PC-9 (cell line): ENCODE results near the gene L3MBTL3. TPM values are rescaled to one million over a fixed set of nuclear protein-coding genes. Genes with fewer than 3 reads are reported as not detected.
A peak's percentile ranks its signal among the peaks of the same experiment; 100 is the strongest.

Experiments used
- BruUV-seq: library from RNA; stranded (reverse); fragments of 400-500 nt; replicated peaks from 2 replicates; lab custom pipeline; 2021; lab: Mats Ljungman, UMichigan
- CTCF ChIA-PET: fragments of 300-600 bp; sonication (Branson Sonifier 250); formaldehyde crosslinking; loops from one replicate; lab custom pipeline; 2022; ENCODE audit warnings: antibody characterized with exemption; lab: Charles Lee
- POLR2A ChIA-PET: fragments of 300-600 bp; sonication (Branson Sonifier 250); formaldehyde crosslinking; loops from one replicate; lab custom pipeline; 2022; ENCODE audit warnings: antibody characterized with exemption; ENCODE audit not compliant: unreplicated experiment; lab: Charles Lee
- DNase-seq, 2 experiments: peaks; one replicate each; pipeline versions ENCODE4 v3.0.0 to v3.0.0-alpha.2; 2015 to 2022; ENCODE audit warnings: mixed read lengths in 1 of 2
- H2AFZ ChIP-seq: fragments of 200-600 bp; sonication (generic); 2 replicates; pipeline ENCODE4 v1.8.1; 2017; ENCODE audit warnings: antibody characterized with exemption
- H3F3A ChIP-seq: fragments of 200-600 bp; sonication (generic); 2 replicates; pipeline ENCODE4 v1.8.1; 2017; ENCODE audit warnings: antibody characterized with exemption, mild to moderate bottlenecking, low read depth; ENCODE audit not compliant: insufficient read depth
- H3K27ac ChIP-seq: fragments of 200-600 bp; sonication (generic); 2 replicates; pipeline ENCODE4 v1.6.1; 2016; ENCODE audit warnings: mixed run types
- H3K27me3 ChIP-seq: fragments of 200-600 bp; sonication (generic); 2 replicates; pipeline ENCODE4 v1.6.1; 2016; ENCODE audit warnings: low read depth, mixed run types; ENCODE audit not compliant: insufficient read depth
- H3K36me3 ChIP-seq: fragments of 200-600 bp; sonication (generic); 2 replicates; pipeline ENCODE4 v1.6.1; 2016; ENCODE audit warnings: low read depth, mixed run types
- H3K4me1 ChIP-seq: fragments of 200-600 bp; sonication (generic); replicated peaks from 2 replicates; pipeline ENCODE4 v1.6.1; 2016; ENCODE audit warnings: mixed run types; ENCODE audit not compliant: insufficient read depth
- H3K4me2 ChIP-seq: fragments of 200-600 bp; sonication (generic); 2 replicates; pipeline ENCODE4 v1.6.1; 2017; ENCODE audit warnings: mixed run types
- H3K4me3 ChIP-seq: fragments of 200-600 bp; sonication (generic); 2 replicates; pipeline ENCODE4 v1.6.1; 2016; ENCODE audit warnings: mixed run types
- H3K79me2 ChIP-seq: fragments of 200-600 bp; sonication (generic); 2 replicates; pipeline ENCODE4 v1.6.1; 2017; ENCODE audit warnings: low read depth, mixed run types
- H3K9me2 ChIP-seq: fragments of 200-600 bp; sonication (generic); 2 replicates; pipeline ENCODE4 v1.8.1; 2017; ENCODE audit warnings: mild to moderate bottlenecking; ENCODE audit not compliant: insufficient read depth
- H3K9me3 ChIP-seq: fragments of 200-600 bp; sonication (generic); 2 replicates; pipeline ENCODE4 v1.8.1; 2016; ENCODE audit warnings: low read depth; ENCODE audit not compliant: insufficient read depth
- H4K20me1 ChIP-seq: fragments of 200-600 bp; sonication (generic); 2 replicates; pipeline ENCODE4 v1.8.1; 2017; ENCODE audit not compliant: insufficient read depth
- EZH2 ChIP-seq: fragments of 200-600 bp; sonication (generic); IDR thresholded peaks from 2 replicates; pipeline ENCODE4 v1.8.0; 2017; ENCODE audit warnings: antibody characterized with exemption, low read depth
- intact Hi-C: fragments of 100-400 bp; cut with micrococcal nuclease; formaldehyde crosslinking; loops from one replicate; pipeline ENCODE4 v1.10.0; 2022; ENCODE audit not compliant: unreplicated experiment
- total RNA-seq: library from RNA; stranded (reverse); gene quantifications from 2 replicates; pipeline ENCODE4 v1.2.3, GENCODE V29; 2021
- TF ChIP-seq, protein P1 (sequence below): fragments of 200-600 bp; sonication (generic); conservative IDR thresholded peaks from 2 replicates; pipeline ENCODE4 v1.6.1; 2017; ENCODE audit warnings: mixed run types, antibody characterized with exemption, mild to moderate bottlenecking, moderate library complexity

The L3MBTL3 gene
- total RNA-seq, 1 experiment from 2014 or later, result 6.1 TPM

- no peaks in the 10 kb centered on the region for H4K20me1 ChIP-seq
- intact Hi-C loops, result no loop called here
- H3K36me3 ChIP-seq, result no peaks in the 10 kb centered on the region
- POLR2A ChIA-PET, result no interaction called here
- H3K9me2 ChIP-seq, result no peaks in the 10 kb centered on the region
- TF ChIP-seq, protein P1, sequence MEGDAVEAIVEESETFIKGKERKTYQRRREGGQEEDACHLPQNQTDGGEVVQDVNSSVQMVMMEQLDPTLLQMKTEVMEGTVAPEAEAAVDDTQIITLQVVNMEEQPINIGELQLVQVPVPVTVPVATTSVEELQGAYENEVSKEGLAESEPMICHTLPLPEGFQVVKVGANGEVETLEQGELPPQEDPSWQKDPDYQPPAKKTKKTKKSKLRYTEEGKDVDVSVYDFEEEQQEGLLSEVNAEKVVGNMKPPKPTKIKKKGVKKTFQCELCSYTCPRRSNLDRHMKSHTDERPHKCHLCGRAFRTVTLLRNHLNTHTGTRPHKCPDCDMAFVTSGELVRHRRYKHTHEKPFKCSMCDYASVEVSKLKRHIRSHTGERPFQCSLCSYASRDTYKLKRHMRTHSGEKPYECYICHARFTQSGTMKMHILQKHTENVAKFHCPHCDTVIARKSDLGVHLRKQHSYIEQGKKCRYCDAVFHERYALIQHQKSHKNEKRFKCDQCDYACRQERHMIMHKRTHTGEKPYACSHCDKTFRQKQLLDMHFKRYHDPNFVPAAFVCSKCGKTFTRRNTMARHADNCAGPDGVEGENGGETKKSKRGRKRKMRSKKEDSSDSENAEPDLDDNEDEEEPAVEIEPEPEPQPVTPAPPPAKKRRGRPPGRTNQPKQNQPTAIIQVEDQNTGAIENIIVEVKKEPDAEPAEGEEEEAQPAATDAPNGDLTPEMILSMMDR, result no peak
- TF ChIP-seq EZH2, result no peak
- no peaks in the 10 kb centered on the region for H3K9me3 ChIP-seq
- no peaks in the 10 kb centered on the region for H3F3A ChIP-seq
- no peaks in the 10 kb centered on the region for H3K79me2 ChIP-seq
- no peak overlapping the region for H3K4me2 ChIP-seq
- CTCF ChIA-PET, result no interaction called here
- no peaks in the 10 kb centered on the region for H3K4me1 ChIP-seq
- no peak for DNase-seq
- no peak overlapping the region for H3K27ac ChIP-seq
- H2AFZ ChIP-seq, result no peak overlapping the region
- no peak overlapping the region for H3K4me3 ChIP-seq
- no TSS peak for BruUV-seq
- no peaks in the 10 kb centered on the region for H3K27me3 ChIP-seq
Measured at GRCh38 chr6:130010387-130010786, 8.0 kb upstream of the L3MBTL3 start.

DNA sequence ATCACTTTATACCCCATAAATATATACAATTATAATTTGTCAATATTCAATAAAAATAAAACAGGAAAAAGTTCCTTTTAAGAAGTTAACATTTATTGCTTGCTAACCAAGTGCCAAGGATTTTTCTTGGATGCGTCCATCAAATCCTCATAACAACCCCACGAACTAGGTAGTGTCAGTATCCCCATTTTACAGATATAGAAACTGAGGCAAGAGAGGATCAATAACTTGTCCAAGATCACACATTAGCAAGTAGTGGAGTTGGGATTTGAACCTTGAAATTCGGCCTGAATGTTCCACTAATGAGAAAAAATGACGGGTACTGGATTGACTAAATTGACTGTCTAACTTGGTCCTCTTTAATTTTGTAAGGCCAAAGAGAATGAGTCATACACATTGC lies 5.7 kb upstream of the L3MBTL3 start:
- Histone ChIP-seq H3K4me1 (no peaks in the 10 kb centered on the region), H3F3A (no peaks in the 10 kb centered on the region), H3K36me3 (no peaks in the 10 kb centered on the region), H3K27me3 (no peaks in the 10 kb centered on the region), H3K4me3 (no peak overlapping the region), H3K9me3 (no peaks in the 10 kb centered on the region), H2AFZ (no peak overlapping the region), H3K27ac (no peak overlapping the region), H3K9me2 (no peaks in the 10 kb centered on the region), H3K4me2 (no peak overlapping the region), H3K79me2 (no peaks in the 10 kb centered on the region), H4K20me1 (no peaks in the 10 kb centered on the region)
- ChIA-PET CTCF (no interaction called here), POLR2A (no interaction called here)
- intact Hi-C loops, result no loop called here
- no TSS peak for BruUV-seq
- DNase-seq, result no peak
- TF ChIP-seq, protein P1, result no peak
- no peak for TF ChIP-seq EZH2

DNA sequence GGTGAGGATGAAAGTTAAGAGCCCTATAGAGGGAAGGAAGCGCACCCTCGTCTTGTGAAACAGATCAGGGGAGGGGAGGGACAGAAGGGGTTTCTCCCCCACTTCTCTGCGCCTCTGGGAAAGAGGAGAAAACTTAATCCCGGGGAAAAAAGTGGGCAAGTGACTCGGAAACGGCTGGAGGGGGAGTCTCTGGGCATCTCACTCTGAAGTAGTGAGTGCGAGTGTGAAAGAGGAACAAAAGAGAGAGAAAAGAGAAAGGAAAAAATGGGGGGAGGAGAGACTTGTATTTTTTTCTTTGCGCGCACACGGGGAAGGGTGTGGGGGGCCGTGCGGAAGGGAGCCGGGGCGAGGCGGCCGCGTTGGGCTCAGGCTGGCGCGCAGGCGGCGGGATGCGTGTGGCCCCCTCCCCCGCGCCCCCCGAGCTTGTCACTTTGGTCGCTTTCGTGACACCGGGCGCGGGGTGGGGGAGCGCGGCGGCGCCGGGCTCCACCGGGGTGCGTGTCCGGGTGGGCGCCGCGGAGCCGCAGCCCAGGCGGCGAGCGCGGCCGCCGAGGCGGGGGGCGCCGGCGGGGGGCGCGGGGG lies 454 bp downstream of the L3MBTL3 start:
- Histone ChIP-seq H3K79me2 (no peaks in the 10 kb centered on the region), H3K4me3 (peak overlapping the region; percentile 72), H3K4me2 (peak overlapping the region; percentile 83), H3F3A (peaks cover 5% of the 10 kb centered on the region; the same call in 1 of the 2 replicates), H3K27ac (no peak overlapping the region), H3K4me1 (no peaks in the 10 kb centered on the region), H4K20me1 (no peaks in the 10 kb centered on the region), H3K27me3 (no peaks in the 10 kb centered on the region), H3K9me2 (no peaks in the 10 kb centered on the region), H3K36me3 (no peaks in the 10 kb centered on the region), H2AFZ (peak overlapping the region; percentile 92), H3K9me3 (no peaks in the 10 kb centered on the region)
- no peak for TF ChIP-seq EZH2
- TF ChIP-seq, protein P1, result no peak
- intact Hi-C loops, result no loop called here
- ChIA-PET POLR2A (no interaction called here), CTCF (no interaction called here)
- BruUV-seq, result no TSS peak
- no peak for DNase-seq
